Liver (tissue), 3 donors: Measurements from ENCODE around the gene KIF15.

Experiments used
- CTCF ChIP-seq: fragments of 150-350 bp; IDR thresholded peaks from 2 replicates; pipeline ENCODE4 v1.5.1; 2017; ENCODE audit warnings: improper control_type of control experiment, low read depth, low read length; ENCODE audit not compliant: missing input control
- GABPA ChIP-seq, 2 donors: IDR thresholded peaks in 1 of 2; conservative IDR thresholded peaks in 1 of 2; 2 replicates each; pipeline ENCODE4 v1.6.1; 2016; ENCODE audit warnings: antibody characterized with exemption in 2 of 2, mild to moderate bottlenecking in 1 of 2, moderate library complexity in 1 of 2
- SP1 ChIP-seq: IDR thresholded peaks from 2 replicates; pipeline ENCODE4 v1.6.1; 2018; ENCODE audit warnings: antibody characterized with exemption, mild to moderate bottlenecking
- TAF1 ChIP-seq: conservative IDR thresholded peaks from 2 replicates; pipeline ENCODE4 v1.6.1; 2016; ENCODE audit warnings: antibody characterized with exemption, mild to moderate bottlenecking
- TF ChIP-seq, protein P1 (sequence below): IDR thresholded peaks from 2 replicates; pipeline ENCODE4 v1.6.1; 2016; ENCODE audit warnings: antibody characterized with exemption, mild to moderate bottlenecking
- TF ChIP-seq, protein P2 (sequence below): IDR thresholded peaks from 2 replicates; pipeline ENCODE4 v1.6.1; 2016; ENCODE audit warnings: antibody characterized with exemption
- donor health status: healthy.
- donor health status: healthy.

DNA sequence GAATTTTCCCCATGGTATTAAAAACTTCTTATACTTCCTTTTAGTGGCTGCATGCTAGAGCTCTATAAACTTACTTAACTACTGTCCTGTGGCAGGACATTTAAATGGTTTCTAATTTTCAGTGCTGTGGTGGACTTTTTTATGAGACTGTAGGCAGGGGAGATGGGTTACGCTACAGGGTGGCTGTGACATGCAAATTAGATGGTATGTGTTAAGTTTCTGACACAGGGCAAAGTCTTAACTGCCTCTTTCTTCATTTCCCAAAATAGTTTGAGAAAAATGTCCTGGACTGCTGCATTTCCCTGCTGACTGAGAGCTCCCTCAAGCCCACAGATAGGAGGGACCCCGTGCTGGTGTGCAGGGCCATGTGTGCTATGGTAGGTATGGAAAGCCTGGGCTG is 134.8 kb downstream of the KIF15 start:
- TF ChIP-seq CTCF: no peak
- TF ChIP-seq, protein P1, sequence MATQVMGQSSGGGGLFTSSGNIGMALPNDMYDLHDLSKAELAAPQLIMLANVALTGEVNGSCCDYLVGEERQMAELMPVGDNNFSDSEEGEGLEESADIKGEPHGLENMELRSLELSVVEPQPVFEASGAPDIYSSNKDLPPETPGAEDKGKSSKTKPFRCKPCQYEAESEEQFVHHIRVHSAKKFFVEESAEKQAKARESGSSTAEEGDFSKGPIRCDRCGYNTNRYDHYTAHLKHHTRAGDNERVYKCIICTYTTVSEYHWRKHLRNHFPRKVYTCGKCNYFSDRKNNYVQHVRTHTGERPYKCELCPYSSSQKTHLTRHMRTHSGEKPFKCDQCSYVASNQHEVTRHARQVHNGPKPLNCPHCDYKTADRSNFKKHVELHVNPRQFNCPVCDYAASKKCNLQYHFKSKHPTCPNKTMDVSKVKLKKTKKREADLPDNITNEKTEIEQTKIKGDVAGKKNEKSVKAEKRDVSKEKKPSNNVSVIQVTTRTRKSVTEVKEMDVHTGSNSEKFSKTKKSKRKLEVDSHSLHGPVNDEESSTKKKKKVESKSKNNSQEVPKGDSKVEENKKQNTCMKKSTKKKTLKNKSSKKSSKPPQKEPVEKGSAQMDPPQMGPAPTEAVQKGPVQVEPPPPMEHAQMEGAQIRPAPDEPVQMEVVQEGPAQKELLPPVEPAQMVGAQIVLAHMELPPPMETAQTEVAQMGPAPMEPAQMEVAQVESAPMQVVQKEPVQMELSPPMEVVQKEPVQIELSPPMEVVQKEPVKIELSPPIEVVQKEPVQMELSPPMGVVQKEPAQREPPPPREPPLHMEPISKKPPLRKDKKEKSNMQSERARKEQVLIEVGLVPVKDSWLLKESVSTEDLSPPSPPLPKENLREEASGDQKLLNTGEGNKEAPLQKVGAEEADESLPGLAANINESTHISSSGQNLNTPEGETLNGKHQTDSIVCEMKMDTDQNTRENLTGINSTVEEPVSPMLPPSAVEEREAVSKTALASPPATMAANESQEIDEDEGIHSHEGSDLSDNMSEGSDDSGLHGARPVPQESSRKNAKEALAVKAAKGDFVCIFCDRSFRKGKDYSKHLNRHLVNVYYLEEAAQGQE: no peak
- no peak for TF ChIP-seq TAF1
- TF ChIP-seq SP1: no peak
- TF ChIP-seq, protein P2, sequence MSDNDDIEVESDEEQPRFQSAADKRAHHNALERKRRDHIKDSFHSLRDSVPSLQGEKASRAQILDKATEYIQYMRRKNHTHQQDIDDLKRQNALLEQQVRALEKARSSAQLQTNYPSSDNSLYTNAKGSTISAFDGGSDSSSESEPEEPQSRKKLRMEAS: no peak
- no peak for TF ChIP-seq GABPA (IDR thresholded peaks at IDR 0.05 in 1 of 2, conservative IDR thresholded peaks at IDR 0.05 in 1 of 2)
